Neuronal stem cell (in vitro differentiated cells): Measurements from ENCODE around the gene UNKL.

Experiments used
- DNase-seq: peaks from one replicate; pipeline ENCODE4 v3.0.0-alpha.2; 2013; ENCODE audit warnings: low spot score
- H2AFZ ChIP-seq: one replicate; pipeline ENCODE4 v1.6.1; 2013; ENCODE audit warnings: mild to moderate bottlenecking, low read length, inconsistent platforms
- H2AK5ac ChIP-seq: 2 replicates; pipeline ENCODE4 v1.6.1; 2013; ENCODE audit warnings: low read depth, mild to moderate bottlenecking, inconsistent platforms, low read length, moderate library complexity, mixed read lengths
- H2BK120ac ChIP-seq: 2 replicates; pipeline ENCODE4 v1.6.1; 2013; ENCODE audit warnings: low read depth, mild to moderate bottlenecking, inconsistent platforms, low read length, moderate library complexity, mixed read lengths
- H2BK12ac ChIP-seq: one replicate; pipeline ENCODE4 v1.6.1; 2013; ENCODE audit warnings: low read length, inconsistent platforms
- H2BK15ac ChIP-seq: 2 replicates; pipeline ENCODE4 v1.6.1; 2013; ENCODE audit warnings: mild to moderate bottlenecking, low read length, inconsistent platforms, mixed read lengths
- H2BK5ac ChIP-seq: one replicate; pipeline ENCODE4 v1.6.1; 2013; ENCODE audit warnings: inconsistent platforms, mild to moderate bottlenecking, low read length, moderate library complexity
- H3K14ac ChIP-seq: one replicate; pipeline ENCODE4 v1.6.1; 2013; ENCODE audit warnings: low read length, inconsistent platforms
- H3K18ac ChIP-seq: 2 replicates; pipeline ENCODE4 v1.6.1; 2013; ENCODE audit warnings: low read length, inconsistent platforms
- H3K23ac ChIP-seq: 2 replicates; pipeline ENCODE4 v1.6.1; 2013; ENCODE audit warnings: low read depth, mild to moderate bottlenecking, mixed read lengths, low read length, inconsistent platforms; ENCODE audit not compliant: poor library complexity
- H3K27ac ChIP-seq: replicated peaks from 3 replicates; pipeline ENCODE4 v1.5.1; 2013; ENCODE audit warnings: low read length, inconsistent platforms
- H3K27me3 ChIP-seq, 3 experiments: 2 replicates each; pipeline ENCODE4 v1.6.1; 2013; ENCODE audit warnings: low read length in 3 of 3, mild to moderate bottlenecking in 2 of 3, inconsistent platforms in 1 of 3, low read depth in 1 of 3, mixed read lengths in 1 of 3, moderate library complexity in 1 of 3; ENCODE audit not compliant: control insufficient read depth in 3 of 3, insufficient read depth in 3 of 3
- H3K36me3 ChIP-seq, 2 donors: replicated peaks in 1 of 2; 2 replicates each; pipeline ENCODE4 v1.6.1; 2013; ENCODE audit warnings: low read length in 2 of 2; ENCODE audit not compliant: control insufficient read depth in 2 of 2, insufficient read depth in 2 of 2
- H3K4ac ChIP-seq: 2 replicates; pipeline ENCODE4 v1.6.1; 2013; ENCODE audit warnings: inconsistent platforms, mild to moderate bottlenecking, low read length, moderate library complexity
- H3K4me1 ChIP-seq, 2 donors: 1 replicate in 1 of 2; 2 replicates in 1 of 2; pipeline ENCODE4 v1.6.1; 2013; ENCODE audit warnings: low read length in 2 of 2, low read depth in 1 of 2; ENCODE audit not compliant: control insufficient read depth in 2 of 2, insufficient read depth in 1 of 2
- H3K4me2 ChIP-seq: one replicate; pipeline ENCODE4 v1.6.1; 2013; ENCODE audit warnings: mild to moderate bottlenecking, low read length, inconsistent platforms; ENCODE audit not compliant: insufficient read depth, poor library complexity, severe bottlenecking
- H3K4me3 ChIP-seq, 2 donors: 2 replicates each; pipeline ENCODE4 v1.5.1; 2013; ENCODE audit warnings: low read length in 2 of 2, mild to moderate bottlenecking in 2 of 2, inconsistent platforms in 1 of 2, moderate library complexity in 1 of 2
- H3K79me1 ChIP-seq: one replicate; pipeline ENCODE4 v1.6.1; 2013; ENCODE audit warnings: low read depth, mild to moderate bottlenecking, inconsistent platforms, low read length, moderate library complexity
- H3K9ac ChIP-seq: one replicate; pipeline ENCODE4 v1.6.1; 2013; ENCODE audit warnings: mild to moderate bottlenecking, low read depth, low read length, inconsistent platforms; ENCODE audit not compliant: poor library complexity
- H3K9me3 ChIP-seq, 2 donors: replicated peaks in 1 of 2; 2 replicates each; pipeline versions ENCODE3 to v1.6.1; 2013; ENCODE audit warnings: low read length in 2 of 2, mild to moderate bottlenecking in 2 of 2, inconsistent platforms in 1 of 2, low read depth in 1 of 2, mixed read lengths in 1 of 2, moderate library complexity in 1 of 2; ENCODE audit not compliant: control insufficient read depth in 2 of 2, insufficient read depth in 1 of 2
- H4K8ac ChIP-seq: one replicate; pipeline ENCODE4 v1.6.1; 2013; ENCODE audit warnings: low read depth, mild to moderate bottlenecking, inconsistent platforms, low read length, moderate library complexity
- H4K91ac ChIP-seq: one replicate; pipeline ENCODE4 v1.6.1; 2013; ENCODE audit warnings: low read length, low read depth, mild to moderate bottlenecking, inconsistent platforms; ENCODE audit not compliant: poor library complexity
- WGBS, 2 donors: extraction: QIAGEN DNeasy Blood & Tissue Kit; methylation state at CpG; one replicate each; pipeline ENCODE4 v1.1.7; 2013; ENCODE audit warnings: missing lambda C conversion rate in 2 of 2, mixed read lengths in 1 of 2; ENCODE audit not compliant: insufficient read length in 2 of 2, insufficient replicate concordance in 1 of 2; ENCODE audit errors: extremely low coverage in 2 of 2; 5-methylcytosine and 5-hydroxymethylcytosine counted together

Gene UNKL

GRCh38 chr16:1381612-1382406, 32.7 kb downstream of the UNKL start:
- no peak overlapping the region for H3K27ac ChIP-seq
- H3K9ac ChIP-seq: no peak overlapping the region
- H4K91ac ChIP-seq: no peak overlapping the region
- H3K79me1 ChIP-seq: peaks cover 14% of the 10 kb centered on the region
- H3K4me2 ChIP-seq: no peak overlapping the region
- no peak overlapping the region for H3K18ac ChIP-seq
- no peak overlapping the region for H3K4me3 ChIP-seq
- H3K27me3 ChIP-seq: no peaks in the 10 kb centered on the region
- H2BK5ac ChIP-seq: no peak overlapping the region
- H2AK5ac ChIP-seq: no peak overlapping the region
- H3K23ac ChIP-seq: no peak overlapping the region
- H3K14ac ChIP-seq: no peak overlapping the region
- H3K4me1 ChIP-seq: peaks cover 2 to 14% of the 10 kb centered on the region in 2 donors
- H4K8ac ChIP-seq: no peak overlapping the region
- no peak overlapping the region for H2BK12ac ChIP-seq
- H3K9me3 ChIP-seq: no peaks in the 10 kb centered on the region
- no peak overlapping the region for H2AFZ ChIP-seq
- WGBS, 2 donors: no CpG with 5 or more reads among the region's 9 CpGs
- no peak overlapping the region for H2BK120ac ChIP-seq
- peaks cover 0 to 4% of the 10 kb centered on the region in 2 donors for H3K36me3 ChIP-seq
- H3K4ac ChIP-seq: no peak overlapping the region
- H2BK15ac ChIP-seq: no peak overlapping the region
- DNase-seq: no peak

DNA sequence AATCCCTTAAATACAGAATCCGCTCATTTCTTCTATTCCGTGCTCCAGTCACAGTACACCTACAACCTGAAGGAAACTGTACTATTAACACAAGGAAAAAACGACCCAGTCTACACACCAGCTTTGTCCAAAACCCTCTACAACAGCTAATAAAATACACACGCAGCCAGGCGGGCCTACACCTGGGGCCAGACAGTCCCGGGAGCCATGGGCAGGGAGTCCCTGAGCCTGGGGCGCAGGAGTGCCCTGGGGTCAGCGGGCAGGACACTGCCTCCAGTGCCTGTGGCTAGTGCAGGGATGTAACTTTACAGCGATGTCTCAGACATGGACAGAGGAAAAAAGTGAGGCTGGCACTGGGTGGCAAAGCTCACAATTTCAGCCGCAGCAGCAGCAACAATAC, 34.3 kb downstream of the UNKL start:
- H3K9me3 ChIP-seq: no peaks in the 10 kb centered on the region
- no peak overlapping the region for H2BK5ac ChIP-seq
- H3K9ac ChIP-seq: no peak overlapping the region
- no peak overlapping the region for H4K8ac ChIP-seq
- no peak overlapping the region for H3K18ac ChIP-seq
- no peak overlapping the region for H3K27ac ChIP-seq
- peak overlapping the region; percentile 84 for H2AFZ ChIP-seq
- H3K14ac ChIP-seq: no peak overlapping the region
- H3K36me3 ChIP-seq: peaks cover 2 to 9% of the 10 kb centered on the region in 2 donors
- no peak overlapping the region for H4K91ac ChIP-seq
- H2BK12ac ChIP-seq: no peak overlapping the region
- no peak overlapping the region for H3K23ac ChIP-seq
- H3K4me3 ChIP-seq: peak overlapping the region in 1 of 2 donors; percentile 52
- no peak overlapping the region for H3K4ac ChIP-seq
- peak overlapping the region; percentile 61 for H2AK5ac ChIP-seq
- no peak overlapping the region for H2BK15ac ChIP-seq
- no peak overlapping the region for H2BK120ac ChIP-seq
- no CpG with 5 or more reads among the region's 10 CpGs for WGBS, 2 donors
- no peaks in the 10 kb centered on the region for H3K27me3 ChIP-seq
- peaks cover 2 to 14% of the 10 kb centered on the region in 2 donors for H3K4me1 ChIP-seq
- no peak for DNase-seq
- H3K79me1 ChIP-seq: peaks cover 20% of the 10 kb centered on the region
- H3K4me2 ChIP-seq: peak overlapping the region; percentile 69

DNA sequence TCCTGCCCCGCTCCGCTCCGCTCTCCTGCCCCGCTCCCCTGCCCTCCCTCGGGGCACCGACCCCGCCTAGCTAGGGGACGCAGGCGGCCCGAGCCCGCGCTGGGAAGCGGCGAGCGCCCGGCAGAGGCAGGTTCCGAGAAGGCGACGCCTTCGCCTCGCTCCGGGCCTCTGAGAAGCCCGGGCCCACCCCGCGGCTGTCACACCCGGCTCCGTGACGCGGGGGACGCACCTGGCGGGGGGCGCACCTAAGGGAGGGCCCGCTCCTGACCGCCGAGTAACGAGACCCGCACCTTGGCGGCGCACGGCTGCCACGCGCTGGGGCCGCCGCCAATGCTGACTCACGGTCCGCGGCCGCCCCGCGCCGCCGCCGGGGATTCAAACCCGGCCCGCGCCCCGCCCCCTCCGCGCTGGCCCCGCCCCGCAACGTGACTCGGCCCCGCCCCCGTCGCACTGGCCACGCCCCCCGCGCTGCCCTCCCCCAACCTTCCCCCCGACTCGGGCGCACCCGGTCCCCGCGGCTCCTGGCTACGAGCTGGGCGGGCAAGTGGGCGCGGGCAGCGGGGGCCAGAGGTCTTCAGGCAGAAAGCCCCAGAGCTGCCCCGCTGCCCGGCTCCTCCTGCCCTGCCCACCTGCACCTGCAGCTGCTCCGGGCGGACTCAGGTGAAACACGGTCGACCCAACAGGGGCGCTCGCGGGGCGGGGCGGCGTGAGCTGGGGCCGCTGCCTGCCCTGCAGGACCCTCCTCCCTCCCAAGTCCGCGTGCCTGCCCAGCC, 35.0 kb downstream of the UNKL start:
- peak overlapping the region; percentile 98 for H3K4me2 ChIP-seq
- no peak overlapping the region for H3K14ac ChIP-seq
- H3K23ac ChIP-seq: peak overlapping the region; percentile 97
- H3K4me1 ChIP-seq: peaks cover 2 to 14% of the 10 kb centered on the region in 2 donors
- H2BK12ac ChIP-seq: peak overlapping the region; percentile 41
- peak overlapping the region; percentile 90 for H3K9ac ChIP-seq
- peak overlapping the region; percentile 95 for H3K18ac ChIP-seq
- H4K91ac ChIP-seq: no peak overlapping the region
- H3K36me3 ChIP-seq: peaks cover 2 to 9% of the 10 kb centered on the region in 2 donors
- peak overlapping the region; percentile 75 for H2BK5ac ChIP-seq
- no peaks in the 10 kb centered on the region for H3K9me3 ChIP-seq
- no peaks in the 10 kb centered on the region for H3K27me3 ChIP-seq
- no peak overlapping the region for H2BK120ac ChIP-seq
- H4K8ac ChIP-seq: peak overlapping the region; percentile 17
- no peak overlapping the region for H3K27ac ChIP-seq
- H3K4me3 ChIP-seq: peak overlapping the region; percentile 62 to 90
- no CpG with 5 or more reads among the region's 95 CpGs for WGBS, 2 donors
- H3K79me1 ChIP-seq: peaks cover 21% of the 10 kb centered on the region
- H3K4ac ChIP-seq: peak overlapping the region; percentile 37
- peak overlapping the region; percentile 84 for H2AFZ ChIP-seq
- H2BK15ac ChIP-seq: peak overlapping the region; percentile 81
- peak overlapping the region; percentile 94 for H2AK5ac ChIP-seq
- peak; percentile 72 for DNase-seq

DNA sequence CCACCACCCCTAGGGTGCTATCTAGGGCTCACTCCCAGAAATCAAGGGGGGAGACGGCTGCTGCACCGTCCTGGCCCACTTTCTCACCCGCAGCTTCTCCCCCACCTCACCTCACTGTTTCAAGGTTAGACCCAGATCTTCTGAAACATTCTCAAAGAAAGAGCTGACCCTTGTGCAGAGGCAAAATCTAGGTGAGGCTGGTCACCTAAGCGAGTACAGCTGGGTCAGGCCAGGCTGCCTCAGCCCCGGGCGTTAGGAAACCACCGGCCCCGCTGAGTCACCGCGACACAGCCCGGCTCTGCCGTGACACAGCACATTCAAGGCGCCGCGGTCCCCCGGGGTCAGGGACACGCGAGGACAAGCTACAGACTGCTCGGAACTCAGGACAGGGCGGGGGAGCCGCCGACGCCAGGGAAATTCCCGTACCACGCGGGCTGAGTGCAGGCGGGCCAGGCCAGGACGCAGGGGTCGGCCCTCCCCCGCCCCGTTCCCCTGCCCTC, 35.6 kb downstream of the UNKL start:
- H2AFZ ChIP-seq: peak overlapping the region; percentile 84
- H3K27ac ChIP-seq: no peak overlapping the region
- no peak overlapping the region for H2BK120ac ChIP-seq
- peak overlapping the region; percentile 37 for H3K4ac ChIP-seq
- peaks cover 21% of the 10 kb centered on the region for H3K79me1 ChIP-seq
- peaks cover 2 to 14% of the 10 kb centered on the region in 2 donors for H3K4me1 ChIP-seq
- peak overlapping the region; percentile 94 for H2AK5ac ChIP-seq
- peak overlapping the region; percentile 90 for H2BK12ac ChIP-seq
- H3K9ac ChIP-seq: peak overlapping the region; percentile 90
- no peak overlapping the region for H4K91ac ChIP-seq
- H3K27me3 ChIP-seq: no peaks in the 10 kb centered on the region
- H3K9me3 ChIP-seq: no peaks in the 10 kb centered on the region
- H3K18ac ChIP-seq: peak overlapping the region; percentile 95
- peak overlapping the region; percentile 98 for H3K4me2 ChIP-seq
- peak overlapping the region; percentile 75 for H2BK5ac ChIP-seq
- peaks cover 2 to 9% of the 10 kb centered on the region in 2 donors for H3K36me3 ChIP-seq
- no peak for DNase-seq
- H3K14ac ChIP-seq: peak overlapping the region; percentile 97
- H3K4me3 ChIP-seq: peak overlapping the region; percentile 62 to 90
- WGBS, 2 donors: no CpG with 5 or more reads among the region's 31 CpGs
- peak overlapping the region; percentile 81 for H2BK15ac ChIP-seq
- H3K23ac ChIP-seq: peak overlapping the region; percentile 97
- no peak overlapping the region for H4K8ac ChIP-seq
